ENCODE results near the gene XIRP2.

- TF ChIP-seq POU2F2 (IDR thresholded peaks at IDR 0.05; ENCODE audit: low read depth, low read length) (no peak), POLR2A (IDR thresholded peaks at IDR 0.05; ENCODE audit: low read depth, low read length) (no peak), TAF1 (IDR thresholded peaks at IDR 0.05; ENCODE audit: low read depth, low read length) (no peak), PAX5 (IDR thresholded peaks at IDR 0.05; ENCODE audit: insufficient read depth, low read length, severe bottlenecking) (no peak)
Measured at GRCh38 chr2:166867874-166868514, 20.3 kb upstream of the XIRP2 start.

All from GM12891 (cell line).